ENCODE measurements around the gene ADH5.
"Not testable (repeated sequence)": the region's sequence is repeated elsewhere in the genome, so short reads cannot be mapped to it uniquely, and the experiment has no call there.

The ADH5 gene

GRCh38 chr4:99088481-99089365 lies at the start of gene ADH5:
TSS of gene ADH5 (minus strand) at chr4:99088788. CDS start at chr4:99088700, 88 bp downstream.
- peak; percentile 72 for DNase-seq

GRCh38 chr4:99136329-99136728 lies 47.7 kb upstream of the ADH5 start:
- DNase-seq = no peak

GRCh38 chr4:99135541-99136162 lies 47.1 kb upstream of the ADH5 start:
- DNase-seq = no peak

GRCh38 chr4:99134586-99134985 lies 46.0 kb upstream of the ADH5 start:
- DNase-seq = no peak

- no peak for DNase-seq
Observed at GRCh38 chr4:99131378-99131777, 42.8 kb upstream of the ADH5 start.

GRCh38 chr4:99126376-99126775 lies 37.8 kb upstream of the ADH5 start:
- DNase-seq = no peak

GRCh38 chr4:99121008-99121407 lies 32.4 kb upstream of the ADH5 start:
- no peak for DNase-seq

- DNase-seq = no peak
Observed at GRCh38 chr4:99120501-99120900, 31.9 kb upstream of the ADH5 start.

- no peak for DNase-seq
Observed at GRCh38 chr4:99117876-99118693, 29.5 kb upstream of the ADH5 start.

GRCh38 chr4:99117122-99117841 lies 28.7 kb upstream of the ADH5 start:
- DNase-seq = not testable (repeated sequence)

- not testable (repeated sequence) for DNase-seq
Observed at GRCh38 chr4:99109286-99109685, 20.7 kb upstream of the ADH5 start.

GRCh38 chr4:99104153-99104552 lies 15.6 kb upstream of the ADH5 start:
- DNase-seq = no peak

GRCh38 chr4:99103166-99103565 lies 14.6 kb upstream of the ADH5 start:
- DNase-seq = no peak

GRCh38 chr4:99102634-99103033 lies 14.0 kb upstream of the ADH5 start:
- no peak for DNase-seq

GRCh38 chr4:99100876-99101275 lies 12.3 kb upstream of the ADH5 start:
- DNase-seq = no peak

GRCh38 chr4:99099814-99100213 lies 11.2 kb upstream of the ADH5 start:
- DNase-seq = not testable (repeated sequence)

- DNase-seq = no peak
Observed at GRCh38 chr4:99099311-99099710, 10.7 kb upstream of the ADH5 start.

GRCh38 chr4:99091841-99092240 lies 3.3 kb upstream of the ADH5 start:
- not testable (repeated sequence) for DNase-seq

GRCh38 chr4:99091216-99091575 lies 2.6 kb upstream of the ADH5 start:
- no peak for DNase-seq

GRCh38 chr4:99090481-99091215 lies 2.1 kb upstream of the ADH5 start:
- no peak for DNase-seq

- DNase-seq = peak; percentile 55
Observed at GRCh38 chr4:99088023-99088449, 552 bp downstream of the ADH5 start.

GRCh38 chr4:99084595-99084994 lies 4.0 kb downstream of the ADH5 start:
- no peak for DNase-seq
